Right cardiac atrium (tissue), 5 donors: Measurements from ENCODE around the gene CLEC11A. TPM values are rescaled to one million over a fixed set of nuclear protein-coding genes. Genes with fewer than 3 reads are reported as not detected.

Experiments used
- ATAC-seq, 2 donors: fragments of 200-7000 bp; cut with Tn5 transposase; one replicate each; pipeline versions ENCODE4 v1.8.0 to v1.9.1; 2020; ENCODE audit warnings: moderate library complexity in 2 of 2, mild to moderate bottlenecking in 1 of 2
- DNase-seq, 3 donors: peaks; one replicate each; pipeline ENCODE4 v3.0.0-alpha.2; 2020
- H3K27ac ChIP-seq: one replicate; pipeline ENCODE4 v1.5.1; 2013; ENCODE audit warnings: mild to moderate bottlenecking, low read length, control low read depth, moderate library complexity
- H3K27me3 ChIP-seq: one replicate; pipeline ENCODE4 v1.6.1; 2013; ENCODE audit not compliant: control insufficient read depth, insufficient read depth
- H3K4me1 ChIP-seq: one replicate; pipeline ENCODE4 v1.6.1; 2013; ENCODE audit warnings: low read length; ENCODE audit not compliant: control insufficient read depth, insufficient read depth
- H3K4me3 ChIP-seq: one replicate; pipeline ENCODE4 v1.5.1; 2013; ENCODE audit warnings: low read length, control low read depth
- H3K9me3 ChIP-seq: one replicate; pipeline ENCODE4 v1.6.1; 2013; ENCODE audit warnings: low read length; ENCODE audit not compliant: control insufficient read depth
- WGBS: extraction: QIAGEN DNeasy Blood & Tissue Kit; methylation state at CpG from one replicate; pipeline ENCODE4 v1.1.7; 2013; 5-methylcytosine and 5-hydroxymethylcytosine counted together
- intact Hi-C, 4 donors: fragments of 100-400 bp; cut with DNase I; formaldehyde crosslinking; loops; one replicate each; pipeline versions ENCODE4 v1.11.0 to v1.14.0; 2022 to 2023
- long read RNA-seq, 4 donors: library from polyadenylated mRNA; unstranded; transcript quantifications; one replicate each; pipeline ENCODE4 v2.0.0, GENCODE V29; 2020 to 2021
- polyA plus RNA-seq: library from polyadenylated mRNA; stranded (reverse); fragments of 200-250 nt; gene quantifications from one replicate; pipeline ENCODE4 v1.2.3, GENCODE V29; 2013
- total RNA-seq, 4 donors: library from RNA; stranded (reverse); fragmentation: NEBNext Ultra II Directional; extraction: Animal tissue kit (Norgen Biotek cat#: 25700); gene quantifications; one replicate each; pipeline ENCODE4 v1.2.1, GENCODE V29; 2021
- donor health status: healthy with polysubstance abuse.
- donor health status: DM: no; HTN: yes; CAD: no.
- donor health status: DM: no; HTN: no; CAD: no.
- donor health status: DM: no; HTN: yes; CAD: no; lungs with severe emphysema.
- donor health status: DM: yes; HTN: yes; CAD: no.

CLEC11A gene, protein sequence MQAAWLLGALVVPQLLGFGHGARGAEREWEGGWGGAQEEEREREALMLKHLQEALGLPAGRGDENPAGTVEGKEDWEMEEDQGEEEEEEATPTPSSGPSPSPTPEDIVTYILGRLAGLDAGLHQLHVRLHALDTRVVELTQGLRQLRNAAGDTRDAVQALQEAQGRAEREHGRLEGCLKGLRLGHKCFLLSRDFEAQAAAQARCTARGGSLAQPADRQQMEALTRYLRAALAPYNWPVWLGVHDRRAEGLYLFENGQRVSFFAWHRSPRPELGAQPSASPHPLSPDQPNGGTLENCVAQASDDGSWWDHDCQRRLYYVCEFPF
- 10 to 100 TPM in 2 of 4 donors, 1 to 10 TPM in 2; 8.2 to 10.2 (median 10.0) TPM for total RNA-seq
- polyA plus RNA-seq = 5.5 TPM
- long read RNA-seq, donor 1, transcript CLEC11A-201 (4 exons, 1,419 nt) = major isoform, 17 of 21 reads
- long read RNA-seq, donor 1, partial matches to known transcripts = 3 of 21 reads
- long read RNA-seq, donor 1, other reads (novel, unspliced or antisense) = 1 of 21 reads
- long read RNA-seq, donor 2, transcript CLEC11A-201 (4 exons, 1,419 nt) = major isoform, 6 of 8 reads
- long read RNA-seq, donor 2, partial matches to known transcripts = 1 of 8 reads
- long read RNA-seq, donor 2, other reads (novel, unspliced or antisense) = 1 of 8 reads
- long read RNA-seq, donor 3, transcript CLEC11A-201 (4 exons, 1,419 nt) = major isoform, 6 of 10 reads
- long read RNA-seq, donor 3, partial matches to known transcripts = 4 of 10 reads
- long read RNA-seq, donor 3, other reads (novel, unspliced or antisense) = 0 of 10 reads
- long read RNA-seq, donor 4, transcript CLEC11A-201 (4 exons, 1,419 nt) = major isoform, 8 of 14 reads
- long read RNA-seq, donor 4, partial matches to known transcripts = 5 of 14 reads
- long read RNA-seq, donor 4, other reads (novel, unspliced or antisense) = 1 of 14 reads

DNA sequence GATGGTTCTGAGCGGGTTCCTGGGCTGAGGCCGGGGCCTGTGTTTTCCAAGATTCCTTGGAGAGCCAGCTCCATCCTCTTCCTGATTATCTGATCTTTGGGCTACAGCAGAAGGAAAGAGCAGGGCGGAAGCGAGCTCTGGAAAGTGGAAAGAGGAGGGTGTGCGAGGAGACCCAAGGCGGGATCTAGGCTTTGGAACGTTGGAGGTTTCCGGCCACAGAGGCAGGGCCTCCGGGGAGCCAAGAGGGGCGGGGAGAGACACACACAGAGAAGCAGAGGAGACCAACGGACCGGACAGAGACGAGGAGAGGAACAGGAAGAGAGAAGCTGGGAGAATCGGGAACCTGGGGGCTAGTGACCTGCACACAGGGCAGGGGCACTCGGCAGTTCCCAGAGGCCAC, at the start of gene CLEC11A:
Gene CLEC11A (plus strand): TSS at position 296 of the 400 bp plus-strand sequence. CDS start 162 bp downstream, outside the sequence.
- Histone ChIP-seq H3K4me1 (no peaks in the 10 kb centered on the region), H3K27me3 (no peaks in the 10 kb centered on the region), H3K9me3 (no peaks in the 10 kb centered on the region), H3K27ac (peak within 1 kb of the TSS; percentile 18), H3K4me3 (peak within 1 kb of the TSS; percentile 29)
- intact Hi-C loops = no loop called here
- DNase-seq = peak; percentile 71 to 88 (median 86)
- WGBS = 20% methylated on average over 15 of the region's 15 CpGs
- peak; percentile 9 to 36 for ATAC-seq

DNA sequence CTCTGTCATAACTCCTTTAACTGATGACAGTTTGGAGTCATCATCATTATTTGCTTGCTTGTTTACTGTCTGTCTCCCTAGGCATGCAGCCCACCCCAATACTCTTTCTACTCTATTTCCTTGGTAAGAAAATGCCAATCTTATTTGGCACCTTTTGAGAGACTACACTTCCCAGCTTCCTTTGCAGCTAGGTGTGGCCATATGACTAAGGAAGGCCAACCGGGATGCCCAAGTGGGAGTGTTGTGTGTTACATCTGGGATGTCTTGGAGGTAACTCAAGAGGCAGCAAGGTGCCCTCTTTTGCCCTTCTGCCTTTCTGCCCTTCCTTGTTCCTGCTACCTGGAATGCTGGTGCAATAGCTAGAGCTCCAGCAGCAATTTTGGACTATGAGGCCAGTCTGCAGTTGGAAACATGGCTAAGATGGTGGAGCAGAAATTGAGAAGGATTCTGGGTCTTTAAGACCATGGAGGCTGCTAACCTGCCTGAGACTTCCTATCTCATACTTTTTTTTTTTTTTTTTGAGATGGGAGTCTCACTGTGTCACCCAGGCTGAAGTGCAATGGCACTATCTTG, 46.5 kb upstream of the CLEC11A start:
- H3K4me3 ChIP-seq = no peak overlapping the region
- WGBS = 68% methylated on average over 1 of the region's 1 CpG
- no peaks in the 10 kb centered on the region for H3K9me3 ChIP-seq
- H3K27me3 ChIP-seq = no peaks in the 10 kb centered on the region
- no peak for ATAC-seq
- DNase-seq = no peak
- no peak overlapping the region for H3K27ac ChIP-seq
- intact Hi-C loops = no loop called here
- H3K4me1 ChIP-seq = no peaks in the 10 kb centered on the region

DNA sequence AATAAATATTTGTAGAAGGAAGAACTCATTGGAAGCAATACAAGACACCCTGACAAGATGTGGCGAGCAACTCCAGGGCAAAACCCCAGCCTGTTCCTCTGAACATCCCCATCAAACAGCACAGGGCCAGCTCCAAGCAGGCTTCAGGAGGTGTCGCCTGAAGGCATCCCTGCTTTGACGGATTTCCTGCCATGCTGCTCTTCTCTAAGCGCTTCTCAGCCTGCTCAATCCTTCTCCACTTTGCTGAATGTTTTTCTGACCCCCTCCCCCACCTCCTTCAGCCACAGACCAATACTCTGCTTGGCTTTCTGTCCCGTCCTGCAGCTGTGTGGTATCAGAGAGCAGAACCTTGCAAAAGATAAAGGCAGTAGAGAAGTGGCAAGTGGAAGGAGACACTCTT, 45.5 kb upstream of the CLEC11A start:
- intact Hi-C loops = no loop called here
- Histone ChIP-seq H3K4me3 (no peak overlapping the region), H3K4me1 (no peaks in the 10 kb centered on the region), H3K27me3 (no peaks in the 10 kb centered on the region), H3K9me3 (no peaks in the 10 kb centered on the region), H3K27ac (no peak overlapping the region)
- 57% methylated on average over 5 of the region's 5 CpGs for WGBS
- DNase-seq (no peak), ATAC-seq (no peak)

DNA sequence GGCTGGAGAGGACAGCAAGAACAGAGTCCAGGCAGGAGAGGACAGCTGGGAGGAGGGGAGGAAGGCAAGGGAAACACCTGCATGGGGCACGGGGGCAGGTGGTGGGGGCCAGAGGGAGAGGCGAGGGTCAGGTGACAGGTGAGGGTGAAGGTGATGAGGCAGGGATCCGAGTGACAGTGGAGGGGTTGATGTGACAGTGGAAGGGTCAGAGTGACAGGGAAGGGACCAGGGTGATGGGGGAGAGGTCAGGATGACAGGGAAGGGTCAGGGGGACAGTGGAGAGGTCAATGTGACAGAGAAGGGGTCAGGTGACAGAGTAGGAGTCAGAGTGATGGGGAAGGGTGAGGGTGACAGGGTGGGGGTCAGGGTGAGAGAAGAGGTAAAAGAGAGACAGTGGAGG, 44.8 kb upstream of the CLEC11A start:
- DNase-seq = no peak
- H3K27ac ChIP-seq = no peak overlapping the region
- H3K4me3 ChIP-seq = no peak overlapping the region
- H3K27me3 ChIP-seq = no peaks in the 10 kb centered on the region
- no peaks in the 10 kb centered on the region for H3K9me3 ChIP-seq
- WGBS = 48% methylated on average over 3 of the region's 3 CpGs
- intact Hi-C loops = no loop called here
- H3K4me1 ChIP-seq = no peaks in the 10 kb centered on the region
- no peak for ATAC-seq

DNA sequence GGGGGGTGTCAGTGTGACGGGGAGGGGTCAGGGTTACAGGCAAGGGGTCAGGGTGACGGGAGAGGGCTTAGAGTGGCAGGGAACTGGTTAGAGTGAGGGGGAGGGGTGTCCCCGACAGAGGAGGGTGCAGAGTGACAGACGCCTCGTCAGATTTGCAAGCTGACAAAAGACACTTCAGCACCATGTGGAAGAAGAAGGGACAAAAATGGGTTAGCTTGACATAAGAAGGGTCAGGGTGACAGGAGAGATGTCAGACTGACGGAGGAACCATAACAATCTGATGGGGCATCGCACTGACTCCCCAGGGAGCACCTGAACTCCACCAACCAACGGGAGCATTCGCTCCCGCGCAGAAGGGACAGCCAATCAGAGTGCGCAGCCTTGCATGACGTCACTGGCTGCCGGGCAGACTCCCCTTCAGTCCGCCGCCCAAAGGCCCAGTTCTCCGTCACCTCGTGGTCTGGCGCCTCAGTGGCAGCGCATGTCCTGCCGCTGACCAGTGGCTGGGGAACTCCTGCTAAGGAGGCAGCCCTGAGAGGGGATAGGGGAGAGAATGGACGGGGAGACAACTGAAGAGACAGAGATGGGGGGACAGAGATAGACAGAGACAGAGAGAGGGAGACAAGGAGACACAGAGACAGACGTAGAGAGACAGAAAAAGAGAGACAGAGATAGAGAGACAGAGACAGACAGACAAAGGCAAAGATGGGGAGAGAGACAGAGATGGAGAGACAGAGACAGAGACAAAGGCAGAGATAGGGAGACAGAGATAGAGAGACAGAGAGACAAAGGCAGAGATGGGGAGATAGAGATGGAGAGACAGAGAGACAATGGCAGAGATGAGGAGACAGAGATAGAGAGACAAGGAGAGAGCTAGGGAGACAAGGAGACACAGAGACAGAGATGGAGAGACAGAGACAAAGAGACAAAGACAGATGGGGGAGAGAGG, 43.7 kb upstream of the CLEC11A start:
- H3K4me3 ChIP-seq = no peak overlapping the region
- 9% methylated on average over 23 of the region's 23 CpGs for WGBS
- peak; percentile 76 to 91 (median 91) for DNase-seq
- H3K27me3 ChIP-seq = no peaks in the 10 kb centered on the region
- peak; percentile 92 to 96 for ATAC-seq
- H3K27ac ChIP-seq = no peak overlapping the region
- intact Hi-C loops = no loop called here
- no peaks in the 10 kb centered on the region for H3K4me1 ChIP-seq
- no peaks in the 10 kb centered on the region for H3K9me3 ChIP-seq

DNA sequence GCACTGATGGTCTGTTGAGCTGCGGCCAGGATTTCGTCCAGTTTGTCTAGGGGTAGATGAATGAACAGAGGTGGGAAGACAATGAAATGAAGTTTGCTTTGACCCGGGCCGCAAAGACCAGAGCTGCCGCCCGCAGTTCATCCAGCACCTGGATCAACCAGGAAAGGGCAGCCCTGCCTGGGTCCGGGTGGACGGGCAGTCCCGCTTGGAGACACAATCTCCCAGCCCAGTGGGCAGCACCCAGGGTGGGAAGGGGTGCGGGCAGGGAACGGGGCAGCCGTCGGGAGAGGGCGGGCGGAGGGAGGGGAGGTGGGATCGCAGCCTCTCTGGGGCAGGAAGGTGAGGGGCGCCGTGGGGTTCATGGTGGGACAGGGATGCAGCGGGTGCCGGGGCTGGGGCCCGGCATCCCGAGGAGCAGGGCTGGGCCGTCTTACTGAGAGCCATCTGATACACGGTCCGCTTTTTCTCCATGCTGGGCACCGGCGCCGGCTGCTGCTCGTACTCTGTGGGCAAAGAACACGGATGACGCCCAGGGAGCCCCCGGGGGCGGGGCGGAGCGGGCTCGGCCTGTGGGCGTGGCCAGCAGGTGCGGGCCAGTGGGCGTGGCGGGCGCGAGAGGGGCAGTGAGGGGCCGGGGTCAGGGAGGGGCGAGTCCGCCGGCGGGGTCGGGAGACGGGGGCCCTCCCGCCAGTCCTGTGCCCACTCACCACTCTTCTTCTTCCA, 36.7 kb upstream of the CLEC11A start:
- ATAC-seq (peak in 1 of 2 donors; percentile 32), DNase-seq (no peak)
- Histone ChIP-seq H3K4me3 (no peak overlapping the region), H3K27me3 (no peaks in the 10 kb centered on the region), H3K27ac (no peak overlapping the region), H3K9me3 (no peaks in the 10 kb centered on the region), H3K4me1 (no peaks in the 10 kb centered on the region)
- intact Hi-C loops = no loop called here
- 31% methylated on average over 50 of the region's 50 CpGs for WGBS

DNA sequence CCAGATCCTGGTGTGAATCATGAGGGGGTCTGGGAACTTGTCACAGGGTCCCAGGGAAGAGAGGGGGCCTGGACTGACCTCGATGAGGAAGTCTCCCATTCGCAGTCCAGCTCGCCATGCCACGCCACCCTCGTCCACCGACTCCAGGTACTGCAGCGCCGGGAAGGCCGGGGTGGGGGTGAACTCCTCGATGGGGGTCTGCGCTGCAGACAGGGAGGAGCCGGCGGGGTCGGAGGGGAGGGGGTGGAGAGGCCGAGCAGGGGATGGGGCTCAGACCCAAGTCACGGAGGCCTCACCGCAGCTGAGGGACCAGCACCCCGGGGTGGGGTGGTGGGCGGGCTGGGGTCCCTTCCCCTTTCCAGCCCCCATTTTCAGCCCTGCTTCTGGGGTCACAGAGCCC, 34.4 kb upstream of the CLEC11A start:
- no peaks in the 10 kb centered on the region for H3K27me3 ChIP-seq
- 69% methylated on average over 19 of the region's 19 CpGs for whole genome bisulfite sequencing
- ATAC-seq = no peak

DNA sequence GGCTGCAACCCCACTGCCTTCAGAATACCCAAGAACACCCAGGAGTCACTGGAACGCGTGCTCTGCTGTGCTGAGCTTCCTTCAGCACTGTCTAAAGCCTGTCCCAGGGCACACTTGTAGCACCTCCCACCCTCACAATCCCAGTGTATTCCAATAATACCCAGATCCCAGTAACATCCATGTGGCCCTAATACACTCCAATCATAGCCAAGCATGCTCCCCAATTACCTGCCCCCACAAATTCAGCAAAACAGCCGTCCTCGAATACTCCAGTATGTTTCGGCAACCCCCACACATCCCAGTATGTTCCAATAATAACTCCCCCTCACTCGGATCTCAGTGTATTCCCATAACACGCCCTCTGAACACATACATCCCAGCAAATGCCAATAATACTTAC, 32.7 kb upstream of the CLEC11A start:
- Histone ChIP-seq H3K9me3 (no peaks in the 10 kb centered on the region), H3K27ac (no peak overlapping the region), H3K4me3 (no peak overlapping the region), H3K4me1 (no peaks in the 10 kb centered on the region), H3K27me3 (no peaks in the 10 kb centered on the region)
- ATAC-seq (no peak), DNase-seq (no peak)
- WGBS = 77% methylated on average over 7 of the region's 7 CpGs
- intact Hi-C loops = no loop called here

More for the DNA sequence above, 34.4 kb upstream of the CLEC11A start:
- no peak for DNase-seq
- Histone ChIP-seq H3K4me3 (no peak overlapping the region), H3K9me3 (no peaks in the 10 kb centered on the region), H3K27ac (no peak overlapping the region), H3K4me1 (no peaks in the 10 kb centered on the region)
- intact Hi-C loops = no loop called here

DNA sequence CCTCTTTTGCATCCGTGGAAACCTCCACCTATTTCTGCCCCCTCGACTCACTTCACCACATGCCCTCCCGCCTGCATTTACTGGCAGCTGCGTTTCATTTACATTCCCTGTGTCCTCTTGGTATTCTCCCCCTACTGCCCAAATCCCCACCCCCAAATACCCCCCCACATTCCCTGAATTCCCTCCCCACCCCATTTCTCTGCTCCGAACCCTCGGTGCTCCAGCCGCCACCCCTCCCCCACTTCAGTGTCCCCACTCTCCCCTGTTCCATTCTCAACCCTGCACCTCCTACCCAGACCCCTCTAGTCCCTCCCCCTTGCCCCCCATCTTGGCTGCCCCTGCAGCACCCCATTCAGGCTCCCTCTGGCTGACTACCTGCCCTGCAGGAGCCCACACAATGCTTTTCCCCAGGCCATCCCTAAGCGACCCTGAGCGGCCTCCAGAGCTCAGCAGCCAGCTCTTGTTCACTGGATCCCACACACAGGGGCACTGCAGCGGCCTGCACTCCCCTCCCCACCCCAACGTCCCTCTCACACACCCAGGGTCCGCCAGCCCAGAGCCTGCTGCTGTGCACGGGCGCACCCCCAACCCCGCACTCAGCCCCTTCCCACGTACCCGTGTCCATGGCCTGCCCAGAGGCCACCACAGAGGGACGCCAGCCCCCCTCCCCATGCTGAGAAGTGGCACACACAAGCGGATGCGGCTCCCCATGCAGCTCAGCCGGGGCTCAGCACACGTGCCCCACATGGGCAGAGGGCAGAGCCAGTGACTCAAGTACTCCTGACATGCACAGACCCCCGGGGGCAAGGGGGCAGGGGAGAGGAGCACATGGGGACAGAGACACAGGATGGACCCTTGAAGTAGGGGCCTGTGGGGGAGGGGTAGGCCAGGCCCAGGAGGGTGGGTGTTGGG, 29.8 kb upstream of the CLEC11A start:
- Histone ChIP-seq H3K27ac (no peak overlapping the region), H3K4me1 (no peaks in the 10 kb centered on the region), H3K9me3 (no peaks in the 10 kb centered on the region), H3K27me3 (no peaks in the 10 kb centered on the region), H3K4me3 (no peak overlapping the region)
- intact Hi-C loops = no loop called here
- DNase-seq = no peak
- 7% methylated on average over 23 of the region's 23 CpGs for WGBS
- ATAC-seq = peak in 1 of 2 donors; percentile 6
